ENCODE results near the gene CABP1.
"Not testable (repeated sequence)": the region's sequence is repeated elsewhere in the genome, so short reads cannot be mapped to it uniquely, and the experiment has no call there.

The CABP1 gene

DNA sequence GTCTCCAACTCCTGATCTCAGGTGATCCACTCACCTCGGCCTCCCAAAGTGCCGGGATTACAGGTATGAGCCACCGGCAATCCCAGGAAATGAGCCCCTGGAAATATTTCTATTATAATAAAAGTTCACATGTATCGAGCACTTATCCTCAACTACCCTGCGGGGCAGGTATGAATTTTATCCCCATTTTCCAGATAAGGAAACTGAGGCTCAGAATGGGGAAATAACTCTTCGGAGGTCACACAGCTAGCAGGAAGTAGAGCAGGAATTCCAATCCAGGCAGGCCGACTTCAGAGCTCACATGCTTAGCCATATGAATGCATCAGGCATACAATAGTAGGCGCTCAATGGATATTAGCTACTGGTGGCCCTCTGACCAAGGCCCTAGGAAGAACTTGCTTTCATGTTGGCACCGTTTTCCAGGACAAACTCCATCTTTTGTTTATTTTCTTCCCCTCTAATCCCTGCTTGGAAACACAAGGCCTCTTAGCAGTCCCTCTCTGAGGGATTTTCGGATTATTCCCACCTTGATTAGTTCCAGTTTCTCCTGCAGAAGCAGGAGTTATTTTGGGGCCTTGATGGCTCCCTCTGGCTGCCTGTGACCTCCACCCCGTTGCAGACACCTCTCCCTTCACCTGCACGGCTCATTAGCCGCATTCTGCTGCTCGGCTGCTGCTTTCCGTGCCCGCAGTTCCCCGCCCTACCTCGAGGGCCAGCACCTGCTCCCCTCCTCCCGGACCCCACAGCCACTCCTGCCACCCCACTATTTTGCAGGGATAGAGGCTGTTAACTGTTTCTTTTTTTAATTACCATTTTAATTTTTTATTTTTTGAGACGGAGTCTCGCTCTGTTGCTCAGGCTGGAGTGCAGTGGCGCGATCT, 40.5 kb upstream of the CABP1 start:
- no peaks in the 10 kb centered on the region for H3K9me3 ChIP-seq (ENCODE audit: insufficient read depth, low read length)
- H3K27me3 ChIP-seq (ENCODE audit: low read length) = no peaks in the 10 kb centered on the region
- no peak overlapping the region for H3K9ac ChIP-seq (ENCODE audit: low read length)
- H3K4me2 ChIP-seq (ENCODE audit: low read depth, low read length, poor library complexity, severe bottlenecking) = no peak overlapping the region
- no peak overlapping the region for H3K4me3 ChIP-seq (ENCODE audit: insufficient read depth, low read length, poor library complexity, severe bottlenecking)
- no peaks in the 10 kb centered on the region for H3F3A ChIP-seq (ENCODE audit: insufficient read depth)
- no peak overlapping the region for H2AFZ ChIP-seq (ENCODE audit: low read depth, low read length, severe bottlenecking)
- no peak for TF ChIP-seq EZH2phosphoT487 (conservative IDR thresholded peaks at IDR 0.05; ENCODE audit: low read length)
- TF ChIP-seq, protein P1, sequence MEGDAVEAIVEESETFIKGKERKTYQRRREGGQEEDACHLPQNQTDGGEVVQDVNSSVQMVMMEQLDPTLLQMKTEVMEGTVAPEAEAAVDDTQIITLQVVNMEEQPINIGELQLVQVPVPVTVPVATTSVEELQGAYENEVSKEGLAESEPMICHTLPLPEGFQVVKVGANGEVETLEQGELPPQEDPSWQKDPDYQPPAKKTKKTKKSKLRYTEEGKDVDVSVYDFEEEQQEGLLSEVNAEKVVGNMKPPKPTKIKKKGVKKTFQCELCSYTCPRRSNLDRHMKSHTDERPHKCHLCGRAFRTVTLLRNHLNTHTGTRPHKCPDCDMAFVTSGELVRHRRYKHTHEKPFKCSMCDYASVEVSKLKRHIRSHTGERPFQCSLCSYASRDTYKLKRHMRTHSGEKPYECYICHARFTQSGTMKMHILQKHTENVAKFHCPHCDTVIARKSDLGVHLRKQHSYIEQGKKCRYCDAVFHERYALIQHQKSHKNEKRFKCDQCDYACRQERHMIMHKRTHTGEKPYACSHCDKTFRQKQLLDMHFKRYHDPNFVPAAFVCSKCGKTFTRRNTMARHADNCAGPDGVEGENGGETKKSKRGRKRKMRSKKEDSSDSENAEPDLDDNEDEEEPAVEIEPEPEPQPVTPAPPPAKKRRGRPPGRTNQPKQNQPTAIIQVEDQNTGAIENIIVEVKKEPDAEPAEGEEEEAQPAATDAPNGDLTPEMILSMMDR (IDR thresholded peaks at IDR 0.05; ENCODE audit: insufficient read depth, low read length, poor library complexity, severe bottlenecking) = no peak
- no peak overlapping the region for H3K27ac ChIP-seq (ENCODE audit: low read depth, low read length)
- H4K20me1 ChIP-seq (ENCODE audit: low read depth, low read length) = no peaks in the 10 kb centered on the region
- H3K9me2 ChIP-seq (replicated peaks; ENCODE audit: insufficient read depth, low read length) = no peaks in the 10 kb centered on the region
- H3K36me3 ChIP-seq (ENCODE audit: low read length) = no peaks in the 10 kb centered on the region
- H3K79me2 ChIP-seq (ENCODE audit: insufficient read depth, low read length) = no peaks in the 10 kb centered on the region

DNA sequence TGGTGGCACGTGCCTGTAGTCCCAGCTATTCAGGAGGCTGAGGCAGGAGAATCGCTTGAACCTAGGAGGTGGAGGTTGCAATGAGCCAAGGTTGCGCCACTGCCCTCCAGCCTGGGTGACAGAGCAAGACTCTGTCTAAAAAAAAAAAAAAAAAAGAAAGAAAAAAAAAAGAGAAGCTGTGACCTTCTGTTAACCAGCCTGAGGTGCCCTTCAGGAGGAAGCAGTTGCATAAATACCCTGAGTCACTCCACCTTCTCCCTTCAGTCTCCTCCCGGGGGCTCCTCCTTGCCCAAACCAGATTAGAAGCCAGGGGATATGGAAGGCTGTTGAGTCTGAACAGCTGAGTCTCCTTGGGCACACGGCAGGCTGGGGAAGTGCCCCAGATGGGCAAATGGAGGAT, 38.0 kb upstream of the CABP1 start:
- not testable (repeated sequence) for H3K79me2 ChIP-seq (ENCODE audit: insufficient read depth, low read length); H3F3A ChIP-seq (ENCODE audit: insufficient read depth); H2AFZ ChIP-seq (ENCODE audit: low read depth, low read length, severe bottlenecking); H3K4me3 ChIP-seq (ENCODE audit: insufficient read depth, low read length, poor library complexity, severe bottlenecking); H3K27me3 ChIP-seq (ENCODE audit: low read length); H3K36me3 ChIP-seq (ENCODE audit: low read length); H3K9me3 ChIP-seq (ENCODE audit: insufficient read depth, low read length); H3K9me2 ChIP-seq (replicated peaks; ENCODE audit: insufficient read depth, low read length); H4K20me1 ChIP-seq (ENCODE audit: low read depth, low read length); H3K4me2 ChIP-seq (ENCODE audit: low read depth, low read length, poor library complexity, severe bottlenecking); H3K27ac ChIP-seq (ENCODE audit: low read depth, low read length); H3K9ac ChIP-seq (ENCODE audit: low read length)

DNA sequence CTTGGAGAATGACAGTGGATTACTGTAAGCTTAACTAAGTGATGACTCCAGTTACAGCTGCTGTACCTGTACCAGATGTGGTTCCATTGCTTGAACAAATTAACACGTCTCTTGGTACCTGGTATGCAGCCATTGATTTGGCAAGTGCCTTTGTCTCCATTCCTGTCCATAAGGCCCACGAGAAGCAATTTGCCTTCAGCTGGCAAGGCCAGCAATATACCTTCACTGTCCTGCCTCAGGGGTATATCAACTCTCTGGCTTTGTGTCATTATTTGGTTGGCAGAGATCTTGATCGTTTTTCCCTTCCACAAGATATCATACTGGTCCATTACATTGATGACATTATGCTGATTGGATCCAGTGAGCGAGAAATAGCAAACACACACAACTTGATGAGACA, 29.9 kb upstream of the CABP1 start:
- Histone ChIP-seq H2AFZ (ENCODE audit: low read depth, low read length, severe bottlenecking) (no peak overlapping the region), H3F3A (ENCODE audit: insufficient read depth) (no peaks in the 10 kb centered on the region), H3K27ac (ENCODE audit: low read depth, low read length) (no peak overlapping the region), H3K79me2 (ENCODE audit: insufficient read depth, low read length) (no peaks in the 10 kb centered on the region), H3K9me3 (ENCODE audit: insufficient read depth, low read length) (no peaks in the 10 kb centered on the region), H3K4me2 (ENCODE audit: low read depth, low read length, poor library complexity, severe bottlenecking) (no peak overlapping the region), H3K36me3 (ENCODE audit: low read length) (no peaks in the 10 kb centered on the region), H3K9me2 (replicated peaks; ENCODE audit: insufficient read depth, low read length) (no peaks in the 10 kb centered on the region), H3K9ac (ENCODE audit: low read length) (no peak overlapping the region), H3K27me3 (ENCODE audit: low read length) (no peaks in the 10 kb centered on the region), H4K20me1 (ENCODE audit: low read depth, low read length) (no peaks in the 10 kb centered on the region), H3K4me3 (ENCODE audit: insufficient read depth, low read length, poor library complexity, severe bottlenecking) (no peak overlapping the region)
- TF ChIP-seq EZH2phosphoT487 (conservative IDR thresholded peaks at IDR 0.05; ENCODE audit: low read length) = no peak
- TF ChIP-seq, protein P1 (IDR thresholded peaks at IDR 0.05; ENCODE audit: insufficient read depth, low read length, poor library complexity, severe bottlenecking) = no peak

DNA sequence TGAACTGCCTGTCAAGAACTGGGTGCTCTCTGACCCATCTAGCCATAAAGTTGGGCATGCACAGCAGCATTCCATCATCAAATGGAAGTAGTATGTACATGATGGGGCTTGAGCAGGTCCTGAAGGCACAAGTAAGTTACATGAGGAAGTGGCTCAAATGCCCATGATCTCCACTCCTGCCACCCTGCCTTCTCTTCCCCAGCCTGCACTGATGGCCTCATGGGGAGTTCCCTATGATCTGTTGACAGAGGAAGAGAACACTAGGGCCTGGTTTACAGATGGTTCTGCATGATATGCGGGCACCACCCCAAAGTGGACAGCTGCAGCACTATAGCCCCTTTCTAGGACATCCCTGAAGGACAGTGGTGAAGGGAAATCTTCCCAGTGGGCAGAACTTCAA, 28.9 kb upstream of the CABP1 start:
- not testable (repeated sequence) for H3K9me3 ChIP-seq (ENCODE audit: insufficient read depth, low read length); H3K9ac ChIP-seq (ENCODE audit: low read length); H4K20me1 ChIP-seq (ENCODE audit: low read depth, low read length); H3K36me3 ChIP-seq (ENCODE audit: low read length); H3K4me3 ChIP-seq (ENCODE audit: insufficient read depth, low read length, poor library complexity, severe bottlenecking); H3F3A ChIP-seq (ENCODE audit: insufficient read depth); H3K4me2 ChIP-seq (ENCODE audit: low read depth, low read length, poor library complexity, severe bottlenecking); H3K79me2 ChIP-seq (ENCODE audit: insufficient read depth, low read length); H2AFZ ChIP-seq (ENCODE audit: low read depth, low read length, severe bottlenecking); H3K27ac ChIP-seq (ENCODE audit: low read depth, low read length); H3K9me2 ChIP-seq (replicated peaks; ENCODE audit: insufficient read depth, low read length); H3K27me3 ChIP-seq (ENCODE audit: low read length)

All from SU-DHL-6 (cell line).